ENCODE measurements around the gene OXSM. TPM values are rescaled to one million over a fixed set of nuclear protein-coding genes. Genes with fewer than 3 reads are reported as not detected.

OXSM gene
- total and polyA plus RNA-seq, 11 donors = 7.3 to 21.8 (median 15.0) TPM

- peaks cover 0 to 8% (median 0%) of the 10 kb centered on the region in 12 donors for H3K9me3 ChIP-seq
- ATAC-seq = peak; percentile 52 to 68 (median 63)
- TF ChIP-seq POLR2A (IDR thresholded peaks at IDR 0.05) = no peak
- TF ChIP-seq CTCF (IDR thresholded peaks at IDR 0.05) = no peak
- intact Hi-C loops (cut with DNase I) = no loop called here
- no peak for DNase-seq
- no peak overlapping the region for H3K27ac ChIP-seq
- no peaks in the 10 kb centered on the region for H3K4me1 ChIP-seq
- H3K27me3 ChIP-seq = no peaks in the 10 kb centered on the region
- H3K36me3 ChIP-seq = no peaks in the 10 kb centered on the region
- no peak overlapping the region for H3K4me3 ChIP-seq
Observed at GRCh38 chr3:25820366-25820765, 30.5 kb downstream of the OXSM start.

- WGBS, 4 donors = 70 to 79% (median 74%) methylated on average over 4 of the region's 4 CpGs
- no peaks in the 10 kb centered on the region for H3K4me1 ChIP-seq
- H3K36me3 ChIP-seq = no peaks in the 10 kb centered on the region
- DNase-seq = no peak
- H3K27ac ChIP-seq = no peak overlapping the region
- H3K27me3 ChIP-seq = no peaks in the 10 kb centered on the region
- no peak for ATAC-seq
- intact Hi-C loops (cut with DNase I) = no loop called here
- no peak for TF ChIP-seq CTCF (IDR thresholded peaks at IDR 0.05)
- TF ChIP-seq POLR2A (IDR thresholded peaks at IDR 0.05) = no peak
- no peak overlapping the region for H3K4me3 ChIP-seq
- H3K9me3 ChIP-seq = peaks cover 0 to 5% (median 0%) of the 10 kb centered on the region in 12 donors
Observed at GRCh38 chr3:25820816-25821486, 31.1 kb downstream of the OXSM start.

GRCh38 chr3:25821746-25822573 lies 32.1 kb downstream of the OXSM start:
- Histone ChIP-seq H3K9me3 (no peaks in the 10 kb centered on the region), H3K27me3 (no peaks in the 10 kb centered on the region), H3K4me1 (no peaks in the 10 kb centered on the region), H3K4me3 (no peak overlapping the region), H3K27ac (no peak overlapping the region), H3K36me3 (no peaks in the 10 kb centered on the region)
- intact Hi-C loops (cut with DNase I) = no loop called here
- TF ChIP-seq POLR2A (IDR thresholded peaks at IDR 0.05) (no peak), CTCF (IDR thresholded peaks at IDR 0.05) (no peak)
- ATAC-seq (no peak), DNase-seq (no peak)
- 69 to 78% (median 70%) methylated on average over 4 of the region's 4 CpGs for WGBS, 4 donors

GRCh38 chr3:25823314-25823713 lies 33.4 kb downstream of the OXSM start:
- no peak overlapping the region for H3K4me3 ChIP-seq
- H3K9me3 ChIP-seq = no peaks in the 10 kb centered on the region
- 91 to 95% (median 95%) methylated on average over 3 of the region's 3 CpGs for WGBS, 4 donors
- no peak for TF ChIP-seq CTCF (IDR thresholded peaks at IDR 0.05)
- no peak for TF ChIP-seq POLR2A (IDR thresholded peaks at IDR 0.05)
- H3K4me1 ChIP-seq = no peaks in the 10 kb centered on the region
- DNase-seq (no peak), ATAC-seq (no peak)
- intact Hi-C loops (cut with DNase I) = no loop called here
- no peaks in the 10 kb centered on the region for H3K27me3 ChIP-seq
- H3K36me3 ChIP-seq = no peaks in the 10 kb centered on the region
- no peak overlapping the region for H3K27ac ChIP-seq

All from heart left ventricle (tissue), 16 donors.